Hepatocyte (in vitro differentiated cells): Measurements from ENCODE around the gene HNMT. TPM values are rescaled to one million over a fixed set of nuclear protein-coding genes. Genes with fewer than 3 reads are reported as not detected.
"Not testable (repeated sequence)": the region's sequence is repeated elsewhere in the genome, so short reads cannot be mapped to it uniquely, and the experiment has no call there.

Experiments used
- DNase-seq: peaks from one replicate; pipeline ENCODE4 v3.0.0-alpha.2; 2016; ENCODE audit warnings: low spot score
- H2AFZ ChIP-seq: fragments of 200-600 bp; sonication (generic); 2 replicates; pipeline ENCODE4 v1.6.0; 2016; ENCODE audit warnings: antibody characterized with exemption, mild to moderate bottlenecking
- H3K27ac ChIP-seq: fragments of 200-600 bp; sonication (generic); 2 replicates; pipeline ENCODE4 v1.5.1; 2016; ENCODE audit warnings: mild to moderate bottlenecking
- H3K27me3 ChIP-seq: fragments of 200-600 bp; sonication (generic); 2 replicates; pipeline ENCODE4 v1.6.1; 2016
- H3K36me3 ChIP-seq: fragments of 200-600 bp; sonication (generic); replicated peaks from 2 replicates; pipeline ENCODE4 v1.5.1; 2016; ENCODE audit warnings: low read depth; ENCODE audit not compliant: insufficient read depth
- H3K4me1 ChIP-seq: fragments of 200-600 bp; sonication (generic); 2 replicates; pipeline ENCODE4 v1.5.1; 2016; ENCODE audit warnings: mild to moderate bottlenecking, moderate library complexity; ENCODE audit not compliant: insufficient read depth
- H3K4me2 ChIP-seq: fragments of 200-600 bp; sonication (generic); 2 replicates; pipeline ENCODE4 v1.6.0; 2016
- H3K4me3 ChIP-seq: fragments of 200-600 bp; sonication (generic); 2 replicates; pipeline ENCODE4 v1.5.1; 2016; ENCODE audit warnings: mild to moderate bottlenecking
- H3K79me2 ChIP-seq: fragments of 200-600 bp; sonication (generic); 2 replicates; pipeline ENCODE4 v1.6.0; 2017; ENCODE audit warnings: mild to moderate bottlenecking
- H3K9me2 ChIP-seq: fragments of 200-600 bp; sonication (generic); replicated peaks from 2 replicates; pipeline ENCODE4 v1.6.0; 2017; ENCODE audit warnings: mild to moderate bottlenecking; ENCODE audit not compliant: insufficient read depth
- H3K9me3 ChIP-seq: fragments of 200-600 bp; sonication (generic); 2 replicates; pipeline ENCODE4 v1.5.1; 2016; ENCODE audit warnings: low read depth, mild to moderate bottlenecking
- H4K20me1 ChIP-seq: fragments of 200-600 bp; sonication (generic); 2 replicates; pipeline ENCODE4 v1.6.0; 2016; ENCODE audit warnings: mild to moderate bottlenecking; ENCODE audit not compliant: insufficient read depth, poor library complexity, severe bottlenecking
- CTCF ChIP-seq: fragments of 200-600 bp; sonication (generic); IDR thresholded peaks from 2 replicates; pipeline ENCODE4 v1.5.1; 2016; ENCODE audit warnings: antibody characterized with exemption, mild to moderate bottlenecking; ENCODE audit not compliant: poor library complexity
- EZH2 ChIP-seq: fragments of 200-600 bp; sonication (generic); IDR thresholded peaks from 2 replicates; pipeline ENCODE4 v1.6.1; 2016; ENCODE audit warnings: antibody characterized with exemption, mild to moderate bottlenecking, borderline replicate concordance
- EZH2phosphoT487 ChIP-seq: fragments of 200-600 bp; sonication (generic); IDR thresholded peaks from one replicate; pipeline ENCODE4 v1.6.1; 2018; ENCODE audit warnings: antibody characterized with exemption, mild to moderate bottlenecking, low read depth, moderate library complexity; ENCODE audit not compliant: unreplicated experiment, severe bottlenecking
- WGBS: methylation state at CpG from one replicate; pipeline ENCODE4 v1.1.6; 2016; ENCODE audit warnings: low lambda C conversion rate; ENCODE audit errors: missing lambda C conversion rate; 5-methylcytosine and 5-hydroxymethylcytosine counted together
- polyA plus RNA-seq: library from polyadenylated mRNA; unstranded; fragments of >200 nt; fragmentation: Nextera tagmentation; extraction: Ambion mirVana; gene quantifications from 2 replicates; pipeline ENCODE4 v1.2.1, GENCODE V29; 2016
- total RNA-seq: library from RNA; depleted of rRNA; stranded (reverse); fragments of >200 nt; gene quantifications from 2 replicates; pipeline ENCODE4 v1.2.3, GENCODE V29; 2014

HNMT gene
- total and polyA plus RNA-seq, 2 experiments from 2014 or later: 23.4 to 26.3 TPM

GRCh38 chr2:137969876-137970275 lies 5.6 kb downstream of the HNMT start:
- Histone ChIP-seq H3K4me1 (peaks cover 10% of the 10 kb centered on the region), H3K9me3 (no peaks in the 10 kb centered on the region), H3K4me3 (no peak overlapping the region), H3K36me3 (no peaks in the 10 kb centered on the region), H3K27me3 (no peaks in the 10 kb centered on the region), H3K9me2 (no peaks in the 10 kb centered on the region), H4K20me1 (no peaks in the 10 kb centered on the region), H3K27ac (no peak overlapping the region), H3K79me2 (peaks cover 33% of the 10 kb centered on the region), H3K4me2 (no peak overlapping the region), H2AFZ (no peak overlapping the region)
- no peak for DNase-seq
- TF ChIP-seq EZH2: no peak
- no peak for TF ChIP-seq CTCF
- TF ChIP-seq EZH2phosphoT487: no peak
- WGBS: 96% methylated on average over 1 of the region's 1 CpG

- WGBS: 96% methylated on average over 3 of the region's 3 CpGs
These were observed 7.0 kb downstream of the HNMT start for GRCh38 chr2:137971259-137971658.

DNA sequence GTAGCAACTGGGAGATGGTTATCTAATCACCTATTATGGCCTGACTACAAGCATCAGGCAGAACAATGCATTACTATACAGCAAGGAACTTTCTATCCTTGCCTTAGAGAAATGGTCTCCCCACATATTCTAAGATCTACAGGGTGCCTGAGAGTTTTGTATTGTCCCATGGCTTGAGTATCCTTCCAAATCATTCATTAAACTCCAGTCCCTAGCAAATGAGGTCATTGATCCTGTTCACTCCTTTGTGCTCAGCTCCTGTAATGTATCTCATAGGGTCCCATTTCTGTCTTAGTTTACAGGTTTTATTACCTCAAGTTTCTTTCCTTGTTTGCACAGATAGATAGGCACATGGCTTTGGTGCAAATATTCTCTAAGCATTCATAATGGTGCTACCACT lies 9.0 kb downstream of the HNMT start:
- no peaks in the 10 kb centered on the region for H3K9me3 ChIP-seq
- H2AFZ ChIP-seq: no peak overlapping the region
- peak overlapping the region; percentile 14 for H3K4me2 ChIP-seq
- DNase-seq: no peak
- TF ChIP-seq EZH2phosphoT487: no peak
- no peak for TF ChIP-seq EZH2
- TF ChIP-seq CTCF: no peak
- peak overlapping the region; percentile 18 for H3K27ac ChIP-seq
- H3K36me3 ChIP-seq: no peaks in the 10 kb centered on the region
- no peaks in the 10 kb centered on the region for H3K27me3 ChIP-seq
- H3K4me1 ChIP-seq: peaks cover 14% of the 10 kb centered on the region
- no peaks in the 10 kb centered on the region for H3K9me2 ChIP-seq
- H3K4me3 ChIP-seq: no peak overlapping the region
- H4K20me1 ChIP-seq: no peaks in the 10 kb centered on the region
- H3K79me2 ChIP-seq: no peaks in the 10 kb centered on the region

More at GRCh38 chr2:137971259-137971658, 7.0 kb downstream of the HNMT start:
- not testable (repeated sequence) for H3K9me2 ChIP-seq, H3K27me3 ChIP-seq, H2AFZ ChIP-seq, H3K4me2 ChIP-seq, DNase-seq, H4K20me1 ChIP-seq, H3K36me3 ChIP-seq, H3K4me3 ChIP-seq, H3K27ac ChIP-seq, H3K9me3 ChIP-seq
- Histone ChIP-seq H3K79me2 (peaks cover 19% of the 10 kb centered on the region), H3K4me1 (peaks cover 11% of the 10 kb centered on the region)

DNA sequence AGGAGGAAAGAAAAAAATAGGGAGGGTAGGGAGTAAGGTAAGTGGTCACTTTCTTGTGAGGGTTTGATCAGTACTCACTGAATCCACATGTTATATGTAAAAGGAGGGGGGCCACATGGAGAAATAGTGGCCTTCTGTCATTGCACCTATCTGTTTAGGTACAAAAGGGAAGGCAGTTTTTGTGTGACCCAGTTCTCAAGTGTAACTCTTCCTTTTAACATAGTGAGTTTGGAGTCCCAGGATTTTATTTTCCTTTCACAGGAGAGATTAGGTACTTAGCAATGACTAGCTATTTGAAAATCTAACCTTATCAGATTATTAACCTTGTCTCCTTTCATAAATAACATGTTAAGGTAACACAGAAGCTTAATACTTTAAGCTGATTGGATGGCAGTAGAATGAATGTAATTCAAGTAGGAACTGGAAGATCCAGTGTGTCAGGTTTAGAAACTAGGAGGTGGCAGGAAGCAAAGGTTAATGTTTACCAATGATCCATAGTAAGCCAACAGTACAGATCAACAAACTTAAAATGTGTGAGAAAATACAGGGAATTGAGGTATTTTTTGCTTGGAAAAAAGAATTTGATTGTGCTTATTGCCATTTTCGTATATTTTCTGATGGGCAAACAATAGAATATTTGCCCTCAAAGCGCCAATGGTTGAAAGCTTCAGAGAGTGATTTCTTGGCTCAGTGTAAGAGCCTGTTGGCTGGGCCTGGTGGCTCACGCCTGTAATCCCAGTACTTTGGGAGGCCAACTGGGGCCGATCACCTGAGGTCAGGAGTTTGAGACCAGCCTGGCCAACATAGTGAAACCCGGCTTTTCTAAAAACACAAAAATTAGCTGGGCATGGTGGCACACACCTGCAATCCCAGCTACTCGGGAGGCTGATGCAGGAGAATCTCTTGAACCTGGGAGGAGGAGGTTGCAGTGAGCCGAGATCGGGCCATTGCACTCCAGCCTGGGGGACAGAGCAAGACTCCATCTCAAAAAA lies 11.3 kb downstream of the HNMT start:
- peak; percentile 47 for DNase-seq
- H2AFZ ChIP-seq: no peak overlapping the region
- peak overlapping the region; percentile 79 for H3K27ac ChIP-seq
- H3K79me2 ChIP-seq: no peaks in the 10 kb centered on the region
- no peak overlapping the region for H3K4me2 ChIP-seq
- TF ChIP-seq EZH2 (no peak), EZH2phosphoT487 (no peak), CTCF (no peak)
- H3K9me3 ChIP-seq: no peaks in the 10 kb centered on the region
- 80% methylated on average over 8 of the region's 8 CpGs for WGBS
- H3K9me2 ChIP-seq: no peaks in the 10 kb centered on the region
- no peaks in the 10 kb centered on the region for H4K20me1 ChIP-seq
- peaks cover 14% of the 10 kb centered on the region for H3K4me1 ChIP-seq
- no peaks in the 10 kb centered on the region for H3K36me3 ChIP-seq
- no peaks in the 10 kb centered on the region for H3K27me3 ChIP-seq
- H3K4me3 ChIP-seq: no peak overlapping the region
